ENCODE measurements around the gene PMEPA1.

Gene PMEPA1

GRCh38 chr20:57692393-57692792 lies 17.4 kb downstream of the PMEPA1 start:
- DNase-seq: no peak
- H3K4me1 Mint-ChIP-seq (ENCODE audit: low read depth in 2 of 2): peaks cover 4 to 5% of the 10 kb centered on the region in 2 donors
- H3K27me3 Mint-ChIP-seq: peaks cover 11 to 48% of the 10 kb centered on the region in 2 donors

GRCh38 chr20:57691699-57692098 lies 18.1 kb downstream of the PMEPA1 start:
- no peak for ATAC-seq (replicated peaks)
- Mint-ChIP-seq H3K27me3 (peaks cover 4 to 48% of the 10 kb centered on the region in 2 donors), H3K9me3 (no peaks in the 10 kb centered on the region), H3K36me3 (ENCODE audit: insufficient read depth) (peaks cover 2% of the 10 kb centered on the region), H3K27ac (peak overlapping the region in 1 of 2 donors; percentile 46), H3K4me1 (ENCODE audit: low read depth in 2 of 2) (peaks cover 4 to 5% of the 10 kb centered on the region in 2 donors), H3K4me3 (no peak overlapping the region)
- DNase-seq: no peak

More at GRCh38 chr20:57692393-57692792, 17.4 kb downstream of the PMEPA1 start:
- no peak for ATAC-seq (replicated peaks)
- no peak overlapping the region for H3K27ac Mint-ChIP-seq
- H3K36me3 Mint-ChIP-seq (ENCODE audit: insufficient read depth): peaks cover 2% of the 10 kb centered on the region
- H3K4me3 Mint-ChIP-seq: no peak overlapping the region
- no peaks in the 10 kb centered on the region for H3K9me3 Mint-ChIP-seq

GRCh38 chr20:57690525-57690924 lies 19.3 kb downstream of the PMEPA1 start:
- ATAC-seq (replicated peaks) (no peak), DNase-seq (no peak)
- Mint-ChIP-seq H3K27ac (no peak overlapping the region), H3K27me3 (peaks cover 0 to 49% of the 10 kb centered on the region in 2 donors), H3K36me3 (ENCODE audit: insufficient read depth) (peaks cover 2% of the 10 kb centered on the region), H3K4me1 (ENCODE audit: low read depth in 2 of 2) (peaks cover 4 to 5% of the 10 kb centered on the region in 2 donors), H3K4me3 (no peak overlapping the region), H3K9me3 (no peaks in the 10 kb centered on the region)

- Mint-ChIP-seq H3K27ac (no peak overlapping the region), H3K4me1 (ENCODE audit: low read depth in 2 of 2) (peaks cover 4 to 5% of the 10 kb centered on the region in 2 donors), H3K27me3 (peaks cover under 1 to 55% of the 10 kb centered on the region in 2 donors), H3K9me3 (no peaks in the 10 kb centered on the region), H3K4me3 (no peak overlapping the region), H3K36me3 (ENCODE audit: insufficient read depth) (peaks cover 4% of the 10 kb centered on the region)
- DNase-seq (no peak), ATAC-seq (replicated peaks) (no peak)
Observed at GRCh38 chr20:57689745-57690481, 19.9 kb downstream of the PMEPA1 start.

- no peaks in the 10 kb centered on the region for H3K9me3 Mint-ChIP-seq
- peaks cover 4 to 5% of the 10 kb centered on the region in 2 donors for H3K4me1 Mint-ChIP-seq (ENCODE audit: low read depth in 2 of 2)
- peaks cover 4% of the 10 kb centered on the region for H3K36me3 Mint-ChIP-seq (ENCODE audit: insufficient read depth)
- H3K4me3 Mint-ChIP-seq: no peak overlapping the region
- ATAC-seq (replicated peaks) (no peak), DNase-seq (no peak)
- H3K27ac Mint-ChIP-seq: no peak overlapping the region
- H3K27me3 Mint-ChIP-seq: peaks cover 6 to 52% of the 10 kb centered on the region in 2 donors
Observed at GRCh38 chr20:57688864-57689263, 21.0 kb downstream of the PMEPA1 start.

- Mint-ChIP-seq H3K27ac (peak overlapping the region in 1 of 2 donors; percentile 21), H3K4me3 (no peak overlapping the region)
Observed at GRCh38 chr20:57688295-57688694, 21.5 kb downstream of the PMEPA1 start.

GRCh38 chr20:57686931-57687652 lies 22.7 kb downstream of the PMEPA1 start:
- Mint-ChIP-seq H3K4me1 (ENCODE audit: low read depth in 2 of 2) (peaks cover 0 to 5% of the 10 kb centered on the region in 2 donors), H3K4me3 (no peak overlapping the region), H3K27ac (no peak overlapping the region)

More at GRCh38 chr20:57688295-57688694, 21.5 kb downstream of the PMEPA1 start:
- Mint-ChIP-seq H3K4me1 (ENCODE audit: low read depth in 2 of 2) (peaks cover under 1 to 5% of the 10 kb centered on the region in 2 donors), H3K36me3 (ENCODE audit: insufficient read depth) (peaks cover 3% of the 10 kb centered on the region), H3K9me3 (no peaks in the 10 kb centered on the region), H3K27me3 (peaks cover 6 to 48% of the 10 kb centered on the region in 2 donors)
- ATAC-seq (replicated peaks) (no peak), DNase-seq (no peak)

GRCh38 chr20:57685146-57685758 lies 24.6 kb downstream of the PMEPA1 start:
- DNase-seq: no peak

More at GRCh38 chr20:57686931-57687652, 22.7 kb downstream of the PMEPA1 start:
- ATAC-seq (replicated peaks) (no peak), DNase-seq (no peak)
- peaks cover 3% of the 10 kb centered on the region for H3K36me3 Mint-ChIP-seq (ENCODE audit: insufficient read depth)
- H3K9me3 Mint-ChIP-seq: no peaks in the 10 kb centered on the region
- peaks cover 7 to 44% of the 10 kb centered on the region in 2 donors for H3K27me3 Mint-ChIP-seq

GRCh38 chr20:57684808-57685140 lies 25.0 kb downstream of the PMEPA1 start:
- peaks cover 15 to 56% of the 10 kb centered on the region in 2 donors for H3K27me3 Mint-ChIP-seq
- H3K36me3 Mint-ChIP-seq (ENCODE audit: insufficient read depth): peaks cover 3% of the 10 kb centered on the region
- DNase-seq (no peak), ATAC-seq (replicated peaks) (no peak)
- no peak overlapping the region for H3K27ac Mint-ChIP-seq
- no peaks in the 10 kb centered on the region for H3K9me3 Mint-ChIP-seq
- H3K4me1 Mint-ChIP-seq (ENCODE audit: low read depth in 2 of 2): peaks cover 10 to 14% of the 10 kb centered on the region in 2 donors
- no peak overlapping the region for H3K4me3 Mint-ChIP-seq

More at GRCh38 chr20:57685146-57685758, 24.6 kb downstream of the PMEPA1 start:
- Mint-ChIP-seq H3K9me3 (no peaks in the 10 kb centered on the region), H3K36me3 (ENCODE audit: insufficient read depth) (peaks cover 3% of the 10 kb centered on the region), H3K4me1 (ENCODE audit: low read depth in 2 of 2) (peaks cover 10 to 12% of the 10 kb centered on the region in 2 donors), H3K27me3 (peaks cover 15 to 53% of the 10 kb centered on the region in 2 donors), H3K27ac (no peak overlapping the region), H3K4me3 (no peak overlapping the region)
- ATAC-seq (replicated peaks): no peak

GRCh38 chr20:57683881-57684807 lies 25.7 kb downstream of the PMEPA1 start:
- no peak for ATAC-seq (replicated peaks)
- Mint-ChIP-seq H3K4me1 (ENCODE audit: low read depth in 2 of 2) (peaks cover 10 to 14% of the 10 kb centered on the region in 2 donors), H3K36me3 (ENCODE audit: insufficient read depth) (peaks cover 3% of the 10 kb centered on the region), H3K27me3 (peaks cover 15 to 62% of the 10 kb centered on the region in 2 donors), H3K4me3 (no peak overlapping the region), H3K27ac (no peak overlapping the region), H3K9me3 (no peaks in the 10 kb centered on the region)
- no peak for DNase-seq

GRCh38 chr20:57683287-57683686 lies 26.5 kb downstream of the PMEPA1 start:
- H3K27ac Mint-ChIP-seq: no peak overlapping the region
- H3K4me3 Mint-ChIP-seq: no peak overlapping the region
- H3K27me3 Mint-ChIP-seq: peaks cover 21 to 68% of the 10 kb centered on the region in 2 donors
- no peaks in the 10 kb centered on the region for H3K9me3 Mint-ChIP-seq
- peaks cover 10 to 14% of the 10 kb centered on the region in 2 donors for H3K4me1 Mint-ChIP-seq (ENCODE audit: low read depth in 2 of 2)
- ATAC-seq (replicated peaks): no peak
- peaks cover 3% of the 10 kb centered on the region for H3K36me3 Mint-ChIP-seq (ENCODE audit: insufficient read depth)
- DNase-seq: no peak

GRCh38 chr20:57682184-57683101 lies 27.4 kb downstream of the PMEPA1 start:
- ATAC-seq (replicated peaks) (no peak), DNase-seq (no peak)
- no peaks in the 10 kb centered on the region for H3K9me3 Mint-ChIP-seq
- no peak overlapping the region for H3K4me3 Mint-ChIP-seq
- H3K4me1 Mint-ChIP-seq (ENCODE audit: low read depth in 2 of 2): peaks cover 10 to 13% of the 10 kb centered on the region in 2 donors
- peaks cover 3% of the 10 kb centered on the region for H3K36me3 Mint-ChIP-seq (ENCODE audit: insufficient read depth)
- no peak overlapping the region for H3K27ac Mint-ChIP-seq
- peaks cover 29 to 68% of the 10 kb centered on the region in 2 donors for H3K27me3 Mint-ChIP-seq

All from effector memory CD8-positive, alpha-beta T cell (primary cell).